ENCODE data around the gene PDZD7. TPM values are rescaled to one million over a fixed set of nuclear protein-coding genes. Genes with fewer than 3 reads are reported as not detected.

PDZD7 gene
- total and polyA plus RNA-seq, 2 of the 8 experiments (the other 6 are each of a cell fraction or from before 2014, with no cell fraction given): 0.88 to 1.6 TPM

DNA sequence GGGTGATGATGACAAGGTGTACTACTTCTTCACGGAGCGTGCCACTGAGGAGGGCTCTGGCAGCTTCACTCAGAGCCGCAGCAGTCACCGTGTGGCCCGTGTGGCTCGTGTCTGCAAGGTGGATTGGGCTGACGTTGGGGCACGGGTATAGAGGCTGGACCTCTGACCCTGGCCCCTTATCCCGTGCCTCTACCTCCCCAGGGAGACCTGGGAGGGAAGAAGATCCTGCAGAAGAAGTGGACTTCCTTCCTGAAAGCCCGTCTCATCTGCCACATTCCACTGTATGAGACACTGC is 52.1 kb downstream of the PDZD7 start (continued):
- TF ChIP-seq, protein P1, sequence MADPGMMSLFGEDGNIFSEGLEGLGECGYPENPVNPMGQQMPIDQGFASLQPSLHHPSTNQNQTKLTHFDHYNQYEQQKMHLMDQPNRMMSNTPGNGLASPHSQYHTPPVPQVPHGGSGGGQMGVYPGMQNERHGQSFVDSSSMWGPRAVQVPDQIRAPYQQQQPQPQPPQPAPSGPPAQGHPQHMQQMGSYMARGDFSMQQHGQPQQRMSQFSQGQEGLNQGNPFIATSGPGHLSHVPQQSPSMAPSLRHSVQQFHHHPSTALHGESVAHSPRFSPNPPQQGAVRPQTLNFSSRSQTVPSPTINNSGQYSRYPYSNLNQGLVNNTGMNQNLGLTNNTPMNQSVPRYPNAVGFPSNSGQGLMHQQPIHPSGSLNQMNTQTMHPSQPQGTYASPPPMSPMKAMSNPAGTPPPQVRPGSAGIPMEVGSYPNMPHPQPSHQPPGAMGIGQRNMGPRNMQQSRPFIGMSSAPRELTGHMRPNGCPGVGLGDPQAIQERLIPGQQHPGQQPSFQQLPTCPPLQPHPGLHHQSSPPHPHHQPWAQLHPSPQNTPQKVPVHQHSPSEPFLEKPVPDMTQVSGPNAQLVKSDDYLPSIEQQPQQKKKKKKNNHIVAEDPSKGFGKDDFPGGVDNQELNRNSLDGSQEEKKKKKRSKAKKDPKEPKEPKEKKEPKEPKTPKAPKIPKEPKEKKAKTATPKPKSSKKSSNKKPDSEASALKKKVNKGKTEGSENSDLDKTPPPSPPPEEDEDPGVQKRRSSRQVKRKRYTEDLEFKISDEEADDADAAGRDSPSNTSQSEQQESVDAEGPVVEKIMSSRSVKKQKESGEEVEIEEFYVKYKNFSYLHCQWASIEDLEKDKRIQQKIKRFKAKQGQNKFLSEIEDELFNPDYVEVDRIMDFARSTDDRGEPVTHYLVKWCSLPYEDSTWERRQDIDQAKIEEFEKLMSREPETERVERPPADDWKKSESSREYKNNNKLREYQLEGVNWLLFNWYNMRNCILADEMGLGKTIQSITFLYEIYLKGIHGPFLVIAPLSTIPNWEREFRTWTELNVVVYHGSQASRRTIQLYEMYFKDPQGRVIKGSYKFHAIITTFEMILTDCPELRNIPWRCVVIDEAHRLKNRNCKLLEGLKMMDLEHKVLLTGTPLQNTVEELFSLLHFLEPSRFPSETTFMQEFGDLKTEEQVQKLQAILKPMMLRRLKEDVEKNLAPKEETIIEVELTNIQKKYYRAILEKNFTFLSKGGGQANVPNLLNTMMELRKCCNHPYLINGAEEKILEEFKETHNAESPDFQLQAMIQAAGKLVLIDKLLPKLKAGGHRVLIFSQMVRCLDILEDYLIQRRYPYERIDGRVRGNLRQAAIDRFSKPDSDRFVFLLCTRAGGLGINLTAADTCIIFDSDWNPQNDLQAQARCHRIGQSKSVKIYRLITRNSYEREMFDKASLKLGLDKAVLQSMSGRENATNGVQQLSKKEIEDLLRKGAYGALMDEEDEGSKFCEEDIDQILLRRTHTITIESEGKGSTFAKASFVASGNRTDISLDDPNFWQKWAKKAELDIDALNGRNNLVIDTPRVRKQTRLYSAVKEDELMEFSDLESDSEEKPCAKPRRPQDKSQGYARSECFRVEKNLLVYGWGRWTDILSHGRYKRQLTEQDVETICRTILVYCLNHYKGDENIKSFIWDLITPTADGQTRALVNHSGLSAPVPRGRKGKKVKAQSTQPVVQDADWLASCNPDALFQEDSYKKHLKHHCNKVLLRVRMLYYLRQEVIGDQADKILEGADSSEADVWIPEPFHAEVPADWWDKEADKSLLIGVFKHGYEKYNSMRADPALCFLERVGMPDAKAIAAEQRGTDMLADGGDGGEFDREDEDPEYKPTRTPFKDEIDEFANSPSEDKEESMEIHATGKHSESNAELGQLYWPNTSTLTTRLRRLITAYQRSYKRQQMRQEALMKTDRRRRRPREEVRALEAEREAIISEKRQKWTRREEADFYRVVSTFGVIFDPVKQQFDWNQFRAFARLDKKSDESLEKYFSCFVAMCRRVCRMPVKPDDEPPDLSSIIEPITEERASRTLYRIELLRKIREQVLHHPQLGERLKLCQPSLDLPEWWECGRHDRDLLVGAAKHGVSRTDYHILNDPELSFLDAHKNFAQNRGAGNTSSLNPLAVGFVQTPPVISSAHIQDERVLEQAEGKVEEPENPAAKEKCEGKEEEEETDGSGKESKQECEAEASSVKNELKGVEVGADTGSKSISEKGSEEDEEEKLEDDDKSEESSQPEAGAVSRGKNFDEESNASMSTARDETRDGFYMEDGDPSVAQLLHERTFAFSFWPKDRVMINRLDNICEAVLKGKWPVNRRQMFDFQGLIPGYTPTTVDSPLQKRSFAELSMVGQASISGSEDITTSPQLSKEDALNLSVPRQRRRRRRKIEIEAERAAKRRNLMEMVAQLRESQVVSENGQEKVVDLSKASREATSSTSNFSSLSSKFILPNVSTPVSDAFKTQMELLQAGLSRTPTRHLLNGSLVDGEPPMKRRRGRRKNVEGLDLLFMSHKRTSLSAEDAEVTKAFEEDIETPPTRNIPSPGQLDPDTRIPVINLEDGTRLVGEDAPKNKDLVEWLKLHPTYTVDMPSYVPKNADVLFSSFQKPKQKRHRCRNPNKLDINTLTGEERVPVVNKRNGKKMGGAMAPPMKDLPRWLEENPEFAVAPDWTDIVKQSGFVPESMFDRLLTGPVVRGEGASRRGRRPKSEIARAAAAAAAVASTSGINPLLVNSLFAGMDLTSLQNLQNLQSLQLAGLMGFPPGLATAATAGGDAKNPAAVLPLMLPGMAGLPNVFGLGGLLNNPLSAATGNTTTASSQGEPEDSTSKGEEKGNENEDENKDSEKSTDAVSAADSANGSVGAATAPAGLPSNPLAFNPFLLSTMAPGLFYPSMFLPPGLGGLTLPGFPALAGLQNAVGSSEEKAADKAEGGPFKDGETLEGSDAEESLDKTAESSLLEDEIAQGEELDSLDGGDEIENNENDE (IDR thresholded peaks at IDR 0.05; ENCODE audit: insufficient replicate concordance, low read length): no peak
- TF ChIP-seq EP300 (IDR thresholded peaks at IDR 0.05; ENCODE audit: borderline replicate concordance in 1 of 2, low read depth in 2 of 2, low read length in 2 of 2) (no peak), SUZ12 (IDR thresholded peaks at IDR 0.05; ENCODE audit: low read length) (no peak), NANOG (IDR thresholded peaks at IDR 0.05; ENCODE audit: insufficient read depth, low read depth, low read length, poor library complexity, severe bottlenecking) (no peak), BRCA1 (IDR thresholded peaks at IDR 0.05; ENCODE audit: low read depth, low read length) (no peak), YY1 (IDR thresholded peaks at IDR 0.05; ENCODE audit: low read depth, low read length) (no peak)
- TF ChIP-seq, protein P2, sequence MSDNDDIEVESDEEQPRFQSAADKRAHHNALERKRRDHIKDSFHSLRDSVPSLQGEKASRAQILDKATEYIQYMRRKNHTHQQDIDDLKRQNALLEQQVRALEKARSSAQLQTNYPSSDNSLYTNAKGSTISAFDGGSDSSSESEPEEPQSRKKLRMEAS (IDR thresholded peaks at IDR 0.05): no peak

Data from H1 (cell line).